MCF 10A (cell line): ENCODE measurements around the gene PABPN1. TPM values are rescaled to one million over a fixed set of nuclear protein-coding genes. Genes with fewer than 3 reads are reported as not detected.

Source experiments
- BruUV-seq: library from RNA; stranded (reverse); fragments of 400-500 nt; replicated peaks from 2 replicates; lab custom pipeline; 2021; lab: Mats Ljungman, UMichigan
- CTCF ChIA-PET: fragments of 300-600 bp; sonication (Branson Sonifier 250); formaldehyde crosslinking; extraction: SDS; loops from one replicate; lab custom pipeline; 2021; ENCODE audit warnings: antibody characterized with exemption, inconsistent platforms; lab: Yijun Ruan, JAX
- POLR2A ChIA-PET: fragments of 300-600, 350-650 bp; sonication (Branson Sonifier 250); formaldehyde crosslinking; extraction: SDS; loops from one replicate; lab custom pipeline; 2020; ENCODE audit warnings: antibody characterized with exemption, inconsistent platforms; lab: Yijun Ruan, JAX
- DNase-seq: peaks from one replicate; pipeline ENCODE4 v3.0.0-alpha.2; 2018; ENCODE audit not compliant: unreplicated experiment
- H3K27ac Mint-ChIP-seq: one replicate; pipeline ENCODE4 v1.8.0; 2022; ENCODE audit warnings: mild to moderate bottlenecking, low read depth, mixed read lengths; ENCODE audit not compliant: unreplicated experiment
- H3K27me3 Mint-ChIP-seq: one replicate; pipeline ENCODE4 v1.8.0; 2022; ENCODE audit warnings: mixed read lengths; ENCODE audit not compliant: insufficient read depth, unreplicated experiment
- H3K36me3 Mint-ChIP-seq: one replicate; pipeline ENCODE4 v1.8.0; 2022; ENCODE audit warnings: mild to moderate bottlenecking, moderate library complexity, mixed read lengths; ENCODE audit not compliant: insufficient read depth, unreplicated experiment
- H3K4me1 Mint-ChIP-seq: one replicate; pipeline ENCODE4 v1.8.0; 2022; ENCODE audit warnings: mixed read lengths; ENCODE audit not compliant: insufficient read depth, unreplicated experiment
- H3K4me3 Mint-ChIP-seq: one replicate; pipeline ENCODE4 v1.8.0; 2022; ENCODE audit warnings: mild to moderate bottlenecking, moderate library complexity, mixed read lengths; ENCODE audit not compliant: unreplicated experiment
- H3K9me3 Mint-ChIP-seq: one replicate; pipeline ENCODE4 v1.8.0; 2022; ENCODE audit warnings: mixed read lengths; ENCODE audit not compliant: unreplicated experiment
- intact Hi-C: fragments of 100-400 bp; cut with micrococcal nuclease; formaldehyde crosslinking; loops from 2 replicates; pipeline ENCODE4 v1.14.1; 2022
- total RNA-seq: library from RNA; stranded (reverse); gene quantifications from 2 replicates; pipeline ENCODE4 v1.2.3, GENCODE V29; 2022
- TF ChIP-seq, protein P1 (sequence below): fragments of 200-600 bp; IDR thresholded peaks from one replicate; pipeline ENCODE4 v1.8.0; 2022; ENCODE audit warnings: antibody characterized with exemption, mild to moderate bottlenecking; ENCODE audit not compliant: unreplicated experiment

Gene PABPN1
- total RNA-seq, 1 experiment from 2014 or later, result 153 TPM

DNA sequence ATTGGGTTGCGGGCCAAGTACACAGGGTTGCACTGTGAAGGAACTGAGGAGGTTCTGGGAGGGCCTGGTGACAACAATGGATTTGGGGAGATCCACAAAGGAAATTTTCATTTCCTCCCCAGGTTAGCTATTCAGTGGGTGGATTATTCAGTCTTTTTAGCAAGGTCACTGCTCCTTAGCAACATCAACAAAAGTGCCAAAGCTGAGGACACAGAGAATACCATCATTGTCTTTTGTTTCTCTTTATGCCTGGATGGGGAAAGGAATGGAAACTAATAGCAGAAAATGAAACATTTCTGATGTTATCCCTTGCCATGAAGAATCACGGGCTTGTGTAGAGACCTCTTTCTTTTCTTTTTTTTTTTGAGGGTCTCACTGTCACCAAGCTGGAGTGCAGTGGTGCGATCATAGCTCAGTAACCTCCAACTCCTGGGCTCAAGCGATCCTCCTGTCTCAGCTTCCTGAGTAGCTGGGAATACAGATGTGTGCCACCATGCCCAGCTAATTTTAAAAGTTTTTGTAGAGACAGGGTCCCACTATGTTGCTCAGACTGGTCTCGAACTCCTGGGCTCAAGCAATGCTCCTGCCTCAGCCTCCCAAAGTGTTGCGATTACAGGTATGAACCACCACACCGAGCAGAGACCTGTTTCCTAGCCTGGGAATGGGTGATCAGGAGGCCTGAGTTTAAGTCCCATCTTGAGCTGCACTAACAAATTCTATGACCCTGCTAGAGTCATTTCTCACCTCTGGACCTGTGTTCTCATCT lies 25.1 kb upstream of the PABPN1 start:
- BruUV-seq, result no TSS peak

DNA sequence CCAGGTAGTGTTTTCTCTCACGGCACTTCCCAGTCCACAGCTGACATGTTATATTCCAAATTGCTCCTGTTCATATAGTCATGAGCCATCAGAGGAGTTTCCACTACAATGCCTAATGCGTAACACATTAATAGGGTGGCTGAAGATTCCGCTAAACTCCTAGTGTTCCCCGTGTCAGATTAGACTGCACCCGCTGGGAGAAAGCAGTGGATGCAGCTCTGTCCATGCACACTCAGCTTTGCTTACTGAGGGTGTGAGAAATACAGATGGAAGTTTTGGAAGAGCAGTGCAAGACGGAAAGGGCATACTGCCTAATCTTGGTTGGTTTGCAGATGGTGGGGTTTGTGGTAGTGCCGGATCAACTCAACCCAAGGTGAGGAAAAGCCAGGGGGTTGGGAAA lies 24.2 kb upstream of the PABPN1 start:
- TF ChIP-seq, protein P1, sequence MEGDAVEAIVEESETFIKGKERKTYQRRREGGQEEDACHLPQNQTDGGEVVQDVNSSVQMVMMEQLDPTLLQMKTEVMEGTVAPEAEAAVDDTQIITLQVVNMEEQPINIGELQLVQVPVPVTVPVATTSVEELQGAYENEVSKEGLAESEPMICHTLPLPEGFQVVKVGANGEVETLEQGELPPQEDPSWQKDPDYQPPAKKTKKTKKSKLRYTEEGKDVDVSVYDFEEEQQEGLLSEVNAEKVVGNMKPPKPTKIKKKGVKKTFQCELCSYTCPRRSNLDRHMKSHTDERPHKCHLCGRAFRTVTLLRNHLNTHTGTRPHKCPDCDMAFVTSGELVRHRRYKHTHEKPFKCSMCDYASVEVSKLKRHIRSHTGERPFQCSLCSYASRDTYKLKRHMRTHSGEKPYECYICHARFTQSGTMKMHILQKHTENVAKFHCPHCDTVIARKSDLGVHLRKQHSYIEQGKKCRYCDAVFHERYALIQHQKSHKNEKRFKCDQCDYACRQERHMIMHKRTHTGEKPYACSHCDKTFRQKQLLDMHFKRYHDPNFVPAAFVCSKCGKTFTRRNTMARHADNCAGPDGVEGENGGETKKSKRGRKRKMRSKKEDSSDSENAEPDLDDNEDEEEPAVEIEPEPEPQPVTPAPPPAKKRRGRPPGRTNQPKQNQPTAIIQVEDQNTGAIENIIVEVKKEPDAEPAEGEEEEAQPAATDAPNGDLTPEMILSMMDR, result no peak
- CTCF ChIA-PET, result interaction anchor here (0.6 to 5.6 kb wide), 13 partner anchors 10 to 228 kb away, joined by 3 to 32 read pairs (median 5); partner anchors contain the start of genes HOMEZ and PABPN1
- no peak for DNase-seq
- intact Hi-C loops, result no loop called here
- H3K27ac Mint-ChIP-seq, result no peak overlapping the region
- BruUV-seq, result no TSS peak
- H3K9me3 Mint-ChIP-seq, result no peaks in the 10 kb centered on the region
- POLR2A ChIA-PET, result interaction anchor here (0.7 to 3.6 kb wide), 4 partner anchors 11 to 138 kb away, joined by 3 to 19 read pairs (median 4); partner anchors contain the start of gene HOMEZ
- H3K4me3 Mint-ChIP-seq, result no peak overlapping the region
- H3K27me3 Mint-ChIP-seq, result no peaks in the 10 kb centered on the region
- peaks cover 20% of the 10 kb centered on the region for H3K4me1 Mint-ChIP-seq
- H3K36me3 Mint-ChIP-seq, result peaks cover 5% of the 10 kb centered on the region

More for the DNA sequence above, 25.1 kb upstream of the PABPN1 start:
- Mint-ChIP-seq H3K36me3 (peaks cover 5% of the 10 kb centered on the region), H3K4me3 (no peak overlapping the region), H3K4me1 (peaks cover 20% of the 10 kb centered on the region), H3K27ac (no peak overlapping the region), H3K9me3 (no peaks in the 10 kb centered on the region), H3K27me3 (no peaks in the 10 kb centered on the region)
- ChIA-PET POLR2A (interaction anchor here (0.6 to 3.6 kb wide), 5 partner anchors 9 to 362 kb away, joined by 3 to 19 read pairs (median 6); partner anchors contain the start of genes HOMEZ and PABPN1), CTCF (interaction anchor here (0.5 to 5.6 kb wide), 20 partner anchors 9 to 355 kb away, joined by 3 to 32 read pairs (median 4); partner anchors contain the start of genes HOMEZ and PABPN1)
- intact Hi-C loops, result no loop called here
- TF ChIP-seq, protein P1, result no peak
- DNase-seq, result no peak

DNA sequence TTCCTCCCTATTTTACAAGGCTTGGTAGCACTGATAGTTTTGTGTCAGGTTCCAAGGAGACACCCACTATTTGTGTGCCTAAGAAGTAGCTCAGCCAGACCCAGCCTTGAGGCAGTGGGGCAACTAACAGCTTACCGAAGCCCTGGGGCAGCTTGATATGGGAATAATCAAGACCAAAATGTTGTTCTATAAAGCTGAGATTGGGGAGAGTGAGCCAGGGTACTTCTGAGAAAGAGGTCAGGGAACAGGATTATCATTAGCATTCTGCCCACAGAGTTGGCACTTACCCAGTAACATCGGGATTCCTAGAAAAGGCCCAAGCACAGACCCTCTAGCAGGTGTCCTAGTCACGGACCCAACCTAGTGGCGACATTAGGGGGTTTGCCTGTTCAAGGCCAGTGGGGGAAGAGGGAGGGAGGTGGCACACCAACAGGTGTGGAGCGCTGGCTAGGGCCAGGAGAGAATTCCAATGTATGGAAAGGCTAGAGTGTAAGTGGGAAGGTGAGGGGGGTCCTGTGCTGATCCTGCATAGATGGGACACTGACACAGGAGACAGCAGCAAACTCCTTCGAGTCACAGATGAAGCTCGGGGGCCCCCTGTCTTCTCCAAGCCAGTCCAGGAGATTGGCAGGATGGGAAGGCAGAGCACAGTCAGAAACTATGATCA lies 23.5 kb upstream of the PABPN1 start:
- BruUV-seq, result no TSS peak
- Mint-ChIP-seq H3K27me3 (no peaks in the 10 kb centered on the region), H3K4me1 (peaks cover 20% of the 10 kb centered on the region), H3K36me3 (peaks cover 5% of the 10 kb centered on the region), H3K9me3 (no peaks in the 10 kb centered on the region), H3K27ac (no peak overlapping the region), H3K4me3 (no peak overlapping the region)
- no peak for DNase-seq
- POLR2A ChIA-PET, result interaction anchor here (0.7 to 3.6 kb wide), 4 partner anchors 12 to 138 kb away, joined by 3 to 19 read pairs (median 4); partner anchors contain the start of gene HOMEZ
- TF ChIP-seq, protein P1, result no peak
- intact Hi-C loops, result no loop called here
- CTCF ChIA-PET, result interaction anchor here (0.6 to 6.4 kb wide), 13 partner anchors 9 to 262 kb away, joined by 3 to 49 read pairs (median 6); partner anchors contain the start of genes BCL2L2, HOMEZ and PABPN1
